ENCODE data around the gene CEP95. TPM values are rescaled to one million over a fixed set of nuclear protein-coding genes. Genes with fewer than 3 reads are reported as not detected.

The CEP95 gene
- total and polyA plus RNA-seq, 2 of the 13 experiments (the other 11 are each of a cell fraction or from before 2014, with no cell fraction given): 65.9 to 68.8 TPM

- Histone ChIP-seq H3K79me2 (ENCODE audit: insufficient read depth, low read length) (no peaks in the 10 kb centered on the region), H3K36me3 (replicated peaks in 1 of 2; ENCODE audit: control insufficient read depth in 1 of 2, insufficient read depth in 2 of 2, low read length in 2 of 2) (peaks cover 17 to 49% of the 10 kb centered on the region in 2 experiments), H3K4me1 (ENCODE audit: insufficient read depth, low read length) (peaks cover 4% of the 10 kb centered on the region; the same call in 1 of the 2 replicates), H2AFZ (ENCODE audit: low read length) (no peak overlapping the region), H3K4me2 (ENCODE audit: low read depth, low read length) (no peak overlapping the region), H3K9ac (ENCODE audit: insufficient read depth, low read depth, low read length) (no peak overlapping the region), H4K20me1 (ENCODE audit: insufficient read depth, low read length) (no peaks in the 10 kb centered on the region; the same call in 1 of the 2 replicates), H3K27me3 (ENCODE audit: control insufficient read depth in 1 of 2, insufficient read depth in 2 of 2, low read length in 2 of 2) (no peaks in the 10 kb centered on the region), H3K27ac (ENCODE audit: extremely low read length, insufficient read depth, low read length) (no peak overlapping the region), H3K9me3 (ENCODE audit: low read length) (no peaks in the 10 kb centered on the region), H3K4me3 (replicated peaks in 1 of 3; ENCODE audit: insufficient read depth in 1 of 3, low read depth in 2 of 3, low read length in 3 of 3) (no peak overlapping the region)
- TF ChIP-seq MTA1 (CRISPR knock-in tag; IDR thresholded peaks at IDR 0.05; ENCODE audit: borderline replicate concordance) (no peak), GPBP1L1 (CRISPR knock-in tag; IDR thresholded peaks at IDR 0.05) (no peak), RORA (CRISPR knock-in tag; IDR thresholded peaks at IDR 0.05) (no peak), ZNF354B (CRISPR knock-in tag; IDR thresholded peaks at IDR 0.05) (no peak), ZNF691 (CRISPR knock-in tag; IDR thresholded peaks at IDR 0.05; ENCODE audit: borderline replicate concordance, low read depth) (no peak), HMGA1 (CRISPR knock-in tag; conservative IDR thresholded peaks at IDR 0.05) (no peak), ZNF292 (CRISPR knock-in tag; IDR thresholded peaks at IDR 0.05; ENCODE audit: borderline replicate concordance, low read depth) (no peak), ZNF614 (CRISPR knock-in tag; IDR thresholded peaks at IDR 0.05; ENCODE audit: borderline replicate concordance) (no peak)
- TF ChIP-seq, protein P1, sequence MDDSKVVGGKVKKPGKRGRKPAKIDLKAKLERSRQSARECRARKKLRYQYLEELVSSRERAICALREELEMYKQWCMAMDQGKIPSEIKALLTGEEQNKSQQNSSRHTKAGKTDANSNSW (CRISPR knock-in tag; IDR thresholded peaks at IDR 0.05; ENCODE audit: borderline replicate concordance): no peak
- intact Hi-C loops (cut with micrococcal nuclease; ENCODE audit: unreplicated experiment): loop anchor here (10.0 kb wide), 1 partner anchor 197 kb away; no protein-coding TSS in a partner anchor
- in situ Hi-C loops (cut with HindIII; ENCODE audit: extremely low pct_ligation_motif_present, low pct_unique_long_range_greater_than_20kb): loop anchor here (25.0 kb wide), 1 partner anchor 100 kb away; no protein-coding TSS in a partner anchor
- ATAC-seq (no peak), DNase-seq (ENCODE audit: low spot score) (no peak), FAIRE-seq (no peak)
- BruUV-seq (replicated peaks): no TSS peak
- ChIA-PET POLR2A (interaction anchor here (1.2 kb wide), 1 partner anchor 31 kb away, joined by 4 read pairs; the partner anchor contains the start of genes CEP95 and DDX5), CTCF (ENCODE audit: low intra/inter-chr PET ratio, low total read pairs) (no interaction called here)
- WGBS (ENCODE audit: low lambda C conversion rate): 95% methylated on average over 5 of the region's 5 CpGs
Measured at GRCh38 chr17:64537488-64537887, 30.7 kb downstream of the CEP95 start.

Data from HepG2 (cell line).